Measurements from ENCODE around the gene RAX2. TPM values are rescaled to one million over a fixed set of nuclear protein-coding genes. Genes with fewer than 3 reads are reported as not detected.

The RAX2 gene
- total and polyA plus RNA-seq, 2 of the 13 experiments (the other 11 are each of a cell fraction or from before 2014, with no cell fraction given), result not detected

- H3K27ac ChIP-seq (ENCODE audit: extremely low read length, insufficient read depth, low read length), result no peak overlapping the region
- peaks cover 0 to 7% of the 10 kb centered on the region in 2 experiments; a peak in 1 of 5 replicates for H3K27me3 ChIP-seq (ENCODE audit: control insufficient read depth in 1 of 2, insufficient read depth in 2 of 2, low read length in 2 of 2)
- ATAC-seq (no peak; the same call in 2 of the 3 replicates), FAIRE-seq (no peak), DNase-seq (ENCODE audit: low spot score) (no peak)
- no peak overlapping the region for H2AFZ ChIP-seq (ENCODE audit: low read length)
- no peak overlapping the region for H3K4me2 ChIP-seq (ENCODE audit: low read depth, low read length)
- H3K4me1 ChIP-seq (ENCODE audit: insufficient read depth, low read length), result no peaks in the 10 kb centered on the region
- WGBS (ENCODE audit: low lambda C conversion rate), result 84% methylated on average over 6 of the region's 17 CpGs
- intact Hi-C loops (cut with micrococcal nuclease; ENCODE audit: unreplicated experiment), result loop anchor here (10.0 kb wide), 1 partner anchor 65 kb away; the partner anchor contains the start of genes PIP5K1C and TJP3
- H3K9me3 ChIP-seq (ENCODE audit: low read length), result no peaks in the 10 kb centered on the region
- in situ Hi-C loops (cut with HindIII; ENCODE audit: extremely low pct_ligation_motif_present, low pct_unique_long_range_greater_than_20kb), result no loop called here
- ChIA-PET CTCF (ENCODE audit: low intra/inter-chr PET ratio, low total read pairs) (no interaction called here), POLR2A (no interaction called here)
- peaks cover 9 to 20% of the 10 kb centered on the region in 2 experiments; a peak in 2 of 5 replicates for H3K36me3 ChIP-seq (replicated peaks in 1 of 2; ENCODE audit: control insufficient read depth in 1 of 2, insufficient read depth in 2 of 2, low read length in 2 of 2)
- no peaks in the 10 kb centered on the region for H3K79me2 ChIP-seq (ENCODE audit: insufficient read depth, low read length)
- BruUV-seq (replicated peaks), result no TSS peak
- no peak overlapping the region for H3K9ac ChIP-seq (ENCODE audit: insufficient read depth, low read depth, low read length)
- no peak overlapping the region for H3K4me3 ChIP-seq (replicated peaks in 1 of 3; ENCODE audit: insufficient read depth in 1 of 3, low read depth in 2 of 3, low read length in 3 of 3)
- TF ChIP-seq RBFOX2 (IDR thresholded peaks at IDR 0.05; ENCODE audit: low read depth, low read length) (peak; percentile 29; the same call in 1 of the 2 replicates), SP140L (CRISPR knock-in tag; IDR thresholded peaks at IDR 0.05; ENCODE audit: borderline replicate concordance) (no peak), AGO2 (optimal IDR thresholded peaks at IDR 0.05; ENCODE audit: low read depth, low read length) (peak; percentile 53), ZNF577 (CRISPR knock-in tag; IDR thresholded peaks at IDR 0.05; ENCODE audit: borderline replicate concordance, low read depth) (no peak), ZNF280D (CRISPR knock-in tag; IDR thresholded peaks at IDR 0.05) (no peak)
- no peaks in the 10 kb centered on the region for H4K20me1 ChIP-seq (ENCODE audit: insufficient read depth, low read length)
Observed at GRCh38 chr19:3769494-3769893, 2.5 kb downstream of the RAX2 start.
